Right hindlimb (tissue), 1 donor: ENCODE data around the gene GP9.

Source experiments
- DNase-seq: peaks from one replicate; pipeline ENCODE4 v3.0.0-alpha.2; 2018

Gene GP9

DNA sequence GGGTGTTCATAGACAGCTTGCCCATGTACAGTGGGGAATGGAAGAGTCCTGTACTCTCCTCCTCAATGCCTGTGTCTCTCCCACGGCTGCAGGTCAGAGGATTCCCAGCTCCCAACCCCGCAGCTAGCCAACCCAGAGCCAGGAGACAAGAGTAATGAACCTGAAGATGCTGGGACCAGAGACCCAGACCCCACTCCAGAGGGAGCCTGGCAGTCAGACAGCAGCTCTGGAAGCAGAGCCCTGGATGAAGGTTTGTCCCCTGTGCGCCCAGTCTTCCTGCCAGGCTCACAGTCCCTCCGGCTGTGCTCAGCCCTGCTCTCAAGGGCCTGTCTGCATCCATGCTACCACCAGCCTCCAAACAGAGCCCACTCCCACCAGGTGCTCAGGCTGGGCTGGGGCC is 30.0 kb upstream of the GP9 start:
- DNase-seq = no peak

- no peak for DNase-seq
These were observed 28.9 kb upstream of the GP9 start for GRCh38 chr3:129031476-129032215.

DNA sequence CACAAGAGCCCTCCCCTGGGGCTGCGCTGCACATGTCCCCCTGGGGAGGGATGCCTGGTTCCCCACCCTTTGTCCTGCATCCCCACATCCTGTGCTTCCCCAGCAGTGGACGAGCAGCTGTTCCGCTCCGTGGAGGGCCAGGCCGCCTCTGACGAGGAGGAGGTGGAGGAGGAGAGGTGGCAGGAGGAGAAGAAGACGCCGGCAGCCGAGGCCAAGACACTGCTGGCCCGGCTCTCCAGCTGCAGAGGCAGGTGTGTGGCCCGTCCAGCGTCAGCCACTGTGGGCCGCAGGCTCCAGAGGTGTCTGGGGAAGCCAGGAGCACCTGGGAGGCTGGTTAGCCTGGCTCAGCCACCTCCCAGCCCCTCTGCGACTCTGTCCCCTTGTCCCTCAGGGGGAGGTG is 27.9 kb upstream of the GP9 start:
- DNase-seq = no peak

GRCh38 chr3:129033151-129033550 is 27.4 kb upstream of the GP9 start:
- no peak for DNase-seq

DNA sequence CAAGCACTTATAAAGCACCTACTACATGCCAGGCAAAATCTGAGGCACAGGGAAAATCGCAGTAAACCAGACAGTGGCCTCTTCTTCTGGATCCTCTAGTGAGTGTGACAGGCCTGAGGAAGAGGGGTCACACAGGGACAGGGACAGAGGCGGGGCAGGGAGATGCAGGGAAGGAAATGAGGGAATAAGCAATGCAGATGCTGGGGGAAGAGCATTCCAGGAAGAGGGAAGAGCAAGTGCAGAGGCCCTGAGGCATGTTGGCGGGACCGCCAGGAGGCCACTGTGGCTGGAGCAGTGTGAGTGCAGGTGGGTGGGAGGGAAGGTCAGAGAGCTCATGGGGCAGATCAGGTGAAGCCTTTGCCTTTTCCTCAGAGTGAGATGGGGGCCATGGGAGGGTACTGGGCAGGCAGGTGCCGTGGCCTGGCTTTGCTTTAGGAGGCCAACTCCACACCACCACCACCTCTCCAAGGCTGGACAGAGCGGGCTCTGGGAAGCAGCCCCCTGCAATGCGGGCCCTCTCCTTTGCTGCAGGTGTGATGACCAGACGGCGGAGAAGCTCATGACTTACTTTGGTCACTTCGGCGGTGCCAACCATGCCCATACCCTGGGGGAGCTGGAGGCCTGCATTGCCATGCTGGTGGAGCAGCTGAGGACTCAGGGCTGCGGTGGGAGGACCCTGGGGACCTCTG is 26.8 kb upstream of the GP9 start:
- DNase-seq = no peak

DNA sequence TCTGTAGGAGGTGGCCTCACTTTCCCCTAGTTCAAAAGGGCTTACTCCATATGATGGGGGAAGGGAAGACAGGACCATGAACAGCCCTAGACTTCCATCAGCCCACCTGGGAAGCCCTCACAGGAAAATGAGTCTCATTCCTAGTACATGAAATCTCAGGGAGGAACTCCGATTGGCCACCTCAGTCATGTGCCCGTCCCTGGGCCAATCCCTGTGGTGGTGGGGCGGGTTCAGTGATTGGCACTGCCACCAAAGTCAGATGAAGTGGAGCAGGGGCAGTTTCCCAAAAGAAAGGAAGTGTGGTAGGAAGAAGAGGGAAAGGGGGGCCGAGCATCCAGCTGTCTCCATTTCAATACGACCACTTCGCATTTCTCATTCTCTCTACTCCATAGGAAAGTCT is 25.9 kb upstream of the GP9 start:
- DNase-seq = no peak

- DNase-seq = no peak
These were observed 25.0 kb upstream of the GP9 start for GRCh38 chr3:129035360-129036221.

DNA sequence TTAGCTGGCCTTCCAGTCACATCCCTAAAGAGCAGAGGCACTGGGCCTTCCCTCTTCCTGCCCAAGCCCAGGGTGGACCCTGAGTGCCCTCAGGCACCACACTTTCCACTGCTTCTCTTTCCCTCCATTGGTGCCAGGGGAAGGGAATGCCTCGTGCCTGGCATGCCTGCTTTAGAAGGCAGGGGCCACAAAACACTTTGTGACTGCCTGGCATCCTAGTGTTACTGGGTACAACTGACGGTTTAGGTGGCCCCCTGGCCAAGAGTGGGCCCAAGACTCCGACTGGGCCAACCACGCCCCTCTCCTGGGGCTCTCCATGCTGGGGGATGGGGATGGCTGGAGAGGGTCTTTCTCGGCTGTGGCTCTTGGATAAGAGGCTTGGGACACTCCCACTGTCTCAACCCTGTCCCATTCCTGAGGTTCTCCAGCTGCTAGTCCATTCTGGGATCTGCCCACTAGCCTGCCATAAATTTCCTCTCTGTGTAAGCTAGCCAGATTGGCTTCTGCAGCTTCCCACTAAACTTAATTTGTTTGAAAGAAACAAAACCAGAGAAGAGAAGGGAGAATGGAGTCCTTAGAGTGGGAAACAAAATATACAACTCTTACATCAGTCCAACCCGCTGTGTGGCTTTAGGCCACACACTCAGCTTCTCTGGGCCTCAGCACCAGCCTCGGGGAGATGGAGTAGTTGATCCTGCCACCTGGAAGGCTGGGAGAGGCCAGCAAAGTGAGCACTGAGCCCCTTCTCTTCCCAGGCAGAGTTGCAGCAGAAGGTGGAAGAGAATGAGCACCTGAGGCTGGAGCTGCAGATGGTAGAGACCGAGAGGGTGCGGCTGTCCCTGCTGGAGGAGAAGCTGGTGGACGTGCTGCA is 24.1 kb upstream of the GP9 start:
- DNase-seq = no peak

- DNase-seq = no peak
These were observed 23.5 kb upstream of the GP9 start for GRCh38 chr3:129037093-129037419.

DNA sequence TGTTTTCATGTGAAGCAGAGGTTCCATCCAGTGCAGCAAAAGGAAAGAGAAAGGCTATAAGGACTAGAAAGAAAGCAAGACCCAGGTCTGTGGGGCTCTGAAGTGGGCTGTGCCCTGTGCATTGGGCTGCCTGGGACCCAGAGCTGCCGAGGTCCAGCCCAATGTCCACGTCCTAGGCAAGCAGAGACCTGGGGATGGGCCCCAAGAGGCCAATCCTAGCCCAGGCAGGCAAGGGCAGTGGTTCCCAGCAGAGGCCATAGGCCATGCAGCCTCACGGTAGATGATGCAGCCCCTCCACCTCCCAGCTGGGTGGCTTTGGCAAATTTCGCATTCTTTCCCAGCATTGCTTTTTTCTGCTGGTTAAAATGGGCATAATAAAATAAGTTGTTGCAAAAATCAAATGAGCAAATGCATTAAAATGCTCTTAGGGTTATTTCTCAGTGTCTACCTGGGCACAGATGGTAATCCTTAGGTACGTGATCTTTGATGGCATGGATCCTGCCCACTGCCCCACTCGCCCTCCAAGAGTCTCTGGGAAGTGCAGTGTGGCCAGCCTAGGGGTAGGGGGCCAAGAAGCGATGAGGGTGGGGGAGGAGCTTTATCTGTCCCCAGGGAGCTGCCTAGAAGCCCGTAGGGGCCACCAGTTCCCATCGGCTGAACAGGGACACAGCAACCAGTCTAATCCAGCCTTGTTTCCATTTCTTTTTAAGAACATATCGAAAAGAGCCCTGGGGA is 22.3 kb upstream of the GP9 start:
- no peak for DNase-seq

DNA sequence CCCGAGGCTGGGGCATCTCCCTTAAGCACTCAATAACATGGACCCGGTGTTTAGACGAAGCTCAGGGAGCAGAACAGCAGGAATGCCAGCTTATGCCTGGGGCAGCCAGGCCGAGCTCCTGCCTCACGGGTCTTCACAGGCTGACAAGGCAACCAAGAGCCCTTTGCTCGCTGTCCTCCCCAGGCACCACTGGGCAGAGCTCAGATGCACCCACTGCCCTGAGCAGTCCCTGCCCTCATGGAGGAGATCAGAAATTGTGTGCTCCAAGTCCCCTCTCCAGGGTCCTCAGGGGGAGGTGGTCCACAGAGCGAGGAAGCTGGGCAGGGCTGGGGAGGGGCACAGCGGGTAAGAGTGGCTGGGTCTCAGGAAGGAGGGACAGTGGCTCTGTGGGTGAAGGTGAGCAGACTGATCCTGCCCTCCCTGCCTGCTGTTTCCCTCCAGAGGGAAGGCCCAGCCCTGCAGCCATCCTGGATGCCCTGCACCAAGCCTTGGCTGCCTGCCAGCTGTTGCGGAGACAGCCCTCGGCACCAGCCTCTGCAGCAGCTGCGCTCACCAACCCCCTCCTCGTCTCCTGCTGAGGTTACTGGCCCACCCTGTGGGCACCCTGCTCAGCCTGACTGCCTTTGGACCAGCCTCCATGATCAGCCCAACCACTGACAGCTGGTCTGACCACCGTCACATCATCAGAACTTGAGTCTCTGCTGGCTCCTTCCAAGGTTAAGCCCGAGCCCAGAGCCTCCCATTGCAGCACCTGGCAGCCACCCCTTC is 21.1 kb upstream of the GP9 start:
- peak; percentile 61 for DNase-seq

- DNase-seq = no peak
These were observed 20.6 kb upstream of the GP9 start for GRCh38 chr3:129040039-129040336.

- no peak for DNase-seq
These were observed 19.8 kb upstream of the GP9 start for GRCh38 chr3:129040579-129041300.

DNA sequence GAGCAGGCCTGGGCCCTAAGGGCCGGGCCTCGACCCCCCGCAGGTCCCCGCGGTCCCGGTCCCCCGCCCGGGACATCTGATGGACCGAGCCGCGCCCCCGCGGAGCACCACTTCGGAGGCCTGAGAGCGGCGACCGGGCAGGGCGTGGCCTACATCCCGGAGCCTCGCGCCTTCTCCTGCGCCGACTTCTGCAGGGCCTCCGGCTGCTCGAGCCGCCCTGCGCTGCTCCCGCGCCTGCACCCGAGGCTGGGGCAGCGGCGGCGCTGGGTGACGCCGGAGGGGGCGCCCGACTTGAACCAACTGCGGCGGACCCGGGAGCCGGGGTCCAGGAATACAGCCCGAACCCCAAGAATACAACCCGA is 14.9 kb upstream of the GP9 start:
- no peak for DNase-seq

- no peak for DNase-seq
These were observed 14.4 kb upstream of the GP9 start for GRCh38 chr3:129046037-129046731.

DNA sequence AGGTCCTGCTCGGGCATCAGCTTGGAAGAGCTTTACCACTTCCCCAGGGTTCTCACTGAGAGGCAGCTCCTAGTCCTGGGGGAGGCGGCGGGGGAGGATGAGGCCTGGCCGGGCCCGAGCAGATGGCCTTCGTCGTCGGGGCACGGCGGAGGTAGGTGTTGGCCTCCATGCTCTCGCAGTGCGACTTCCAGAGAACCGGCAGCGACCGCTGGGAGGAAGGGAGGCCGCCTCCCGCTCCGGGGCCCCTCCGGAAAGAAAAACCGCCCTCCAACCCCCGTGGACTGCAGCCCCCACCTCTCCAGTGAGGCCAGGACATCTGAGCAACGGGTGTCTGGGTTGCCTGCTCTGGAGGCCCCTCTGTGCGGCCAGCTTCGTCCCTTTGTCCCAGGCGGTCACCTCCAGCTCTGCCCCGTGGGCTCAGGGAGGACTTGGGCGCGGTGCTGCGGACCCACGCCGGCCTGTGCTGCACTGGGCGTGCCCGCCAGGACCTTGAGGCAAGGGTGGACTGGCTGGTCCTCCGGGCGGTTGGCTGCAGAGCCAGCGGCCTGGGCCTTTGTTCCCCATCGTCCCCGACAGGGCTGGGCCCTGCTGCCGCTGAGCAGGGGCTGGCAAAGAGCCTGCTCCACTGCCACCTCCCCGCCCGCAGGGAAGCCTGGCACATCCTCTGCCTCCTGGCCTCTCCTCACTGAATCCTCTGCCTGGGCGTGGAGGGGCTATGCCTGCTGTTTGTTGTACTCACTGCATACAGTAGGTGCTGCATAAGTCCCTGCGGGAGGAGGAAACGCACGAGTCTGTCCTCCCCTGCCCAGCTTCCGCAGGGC is 13.6 kb upstream of the GP9 start:
- no peak for DNase-seq

GRCh38 chr3:129047553-129047839 is 13.1 kb upstream of the GP9 start:
- no peak for DNase-seq

GRCh38 chr3:129050556-129051295 is 9.9 kb upstream of the GP9 start:
- DNase-seq = no peak

DNA sequence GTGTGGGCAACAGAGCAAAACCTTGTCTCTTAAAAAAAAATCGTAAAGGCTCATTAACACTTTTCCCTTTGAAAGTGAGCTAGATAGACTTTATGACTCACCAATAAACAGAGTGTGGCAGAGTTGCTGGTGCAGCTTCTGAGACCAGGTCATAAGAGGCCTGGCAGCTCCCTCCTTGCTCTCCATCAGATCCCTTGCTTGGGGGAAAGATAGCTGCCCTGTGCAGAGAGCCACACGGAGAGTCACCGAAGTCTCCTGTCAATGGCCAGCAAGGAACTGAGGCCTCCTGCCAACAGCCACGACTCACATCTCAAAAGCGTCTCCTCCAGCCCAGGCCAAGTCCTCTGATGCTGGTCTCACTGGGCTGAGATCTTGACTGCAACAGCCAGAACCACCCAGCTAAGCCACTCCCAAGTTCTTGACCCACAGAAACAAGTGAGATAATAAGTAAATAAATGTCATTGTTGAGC is 8.7 kb upstream of the GP9 start:
- DNase-seq = no peak
